Vagina (tissue), 2 donors: Measurements from ENCODE around the gene OTULINL. TPM values are rescaled to one million over a fixed set of nuclear protein-coding genes. Genes with fewer than 3 reads are reported as not detected.

ENCODE experiments used
- DNase-seq, 2 donors: peaks; one replicate each; pipeline ENCODE4 v3.0.0-alpha.2; 2017; ENCODE audit errors: extremely low spot score in 2 of 2
- H3K27ac ChIP-seq: fragments of 200-600 bp; sonication (generic); one replicate; pipeline ENCODE4 v1.5.1; 2019
- H3K27me3 ChIP-seq: fragments of 200-600 bp; sonication (generic); one replicate; pipeline ENCODE4 v1.5.1; 2019
- H3K36me3 ChIP-seq, 2 donors: fragments of 200-600 bp; sonication (generic); one replicate each; pipeline ENCODE4 v1.5.1; 2017 to 2019
- H3K4me1 ChIP-seq: fragments of 200-600 bp; sonication (generic); one replicate; pipeline ENCODE4 v1.5.1; 2019
- H3K4me3 ChIP-seq, 2 donors: fragments of 200-600 bp; sonication (generic); 1 replicate in 1 of 2; 2 replicates in 1 of 2; pipeline ENCODE4 v1.5.1; 2016 to 2019
- H3K9me3 ChIP-seq: fragments of 200-600 bp; sonication (generic); one replicate; pipeline ENCODE4 v1.5.1; 2019
- CTCF ChIP-seq, 3 experiments: fragments of 450-650 bp in 2 of 3; fragments of 200-600 bp in 1 of 3; sonication (generic) in 1 of 3; IDR thresholded peaks; one replicate each; pipeline ENCODE4 v1.5.1; 2017 to 2019; ENCODE audit warnings: antibody characterized with exemption in 3 of 3, mild to moderate bottlenecking in 2 of 3, moderate library complexity in 2 of 3
- POLR2A ChIP-seq, 2 donors: fragments of 450-650 bp; IDR thresholded peaks; one replicate each; pipeline ENCODE4 v1.6.1; 2017; ENCODE audit warnings: antibody characterized with exemption in 2 of 2, mild to moderate bottlenecking in 2 of 2, moderate library complexity in 2 of 2
- POLR2AphosphoS5 ChIP-seq, 2 donors: sonication (generic); formaldehyde crosslinking; IDR thresholded peaks; one replicate each; pipeline ENCODE4 v1.9.0; 2017; ENCODE audit warnings: antibody characterized with exemption in 2 of 2, mild to moderate bottlenecking in 2 of 2, low read depth in 1 of 2; ENCODE audit not compliant: insufficient read depth in 1 of 2
- intact Hi-C: fragments of 100-400 bp; cut with DNase I; formaldehyde crosslinking; loops from one replicate; pipeline ENCODE4 v1.15.1; 2023
- total RNA-seq: library from RNA; depleted of rRNA; stranded (reverse); fragments of >200 nt; gene quantifications from one replicate; pipeline ENCODE4 v1.2.3, GENCODE V29; 2016

Gene OTULINL
- total RNA-seq, 1 donor from 2014 or later, result 8.8 TPM

- Histone ChIP-seq H3K27ac (no peak overlapping the region), H3K27me3 (no peaks in the 10 kb centered on the region), H3K4me1 (no peaks in the 10 kb centered on the region), H3K4me3 (no peak overlapping the region), H3K9me3 (no peaks in the 10 kb centered on the region), H3K36me3 (no peaks in the 10 kb centered on the region)
- intact Hi-C loops, result no loop called here
- DNase-seq, result no peak
- TF ChIP-seq POLR2A (IDR thresholded peaks at IDR 0.05) (no peak), CTCF (IDR thresholded peaks at IDR 0.05) (no peak), POLR2AphosphoS5 (IDR thresholded peaks at IDR 0.05; ENCODE audit: insufficient read depth in 1 of 2, low read depth in 1 of 2) (no peak)
Measured at GRCh38 chr5:14593326-14594021, 11.9 kb downstream of the OTULINL start.

GRCh38 chr5:14594378-14595074, 12.9 kb downstream of the OTULINL start:
- no peaks in the 10 kb centered on the region for H3K36me3 ChIP-seq
- H3K27ac ChIP-seq, result no peak overlapping the region
- no peaks in the 10 kb centered on the region for H3K27me3 ChIP-seq
- H3K9me3 ChIP-seq, result no peaks in the 10 kb centered on the region
- intact Hi-C loops, result no loop called here
- TF ChIP-seq POLR2AphosphoS5 (IDR thresholded peaks at IDR 0.05; ENCODE audit: insufficient read depth in 1 of 2, low read depth in 1 of 2), result no peak
- TF ChIP-seq POLR2A (IDR thresholded peaks at IDR 0.05), result no peak
- no peak for TF ChIP-seq CTCF (IDR thresholded peaks at IDR 0.05)
- DNase-seq, result no peak
- H3K4me3 ChIP-seq, result no peak overlapping the region
- H3K4me1 ChIP-seq, result no peaks in the 10 kb centered on the region

- H3K36me3 ChIP-seq, result no peaks in the 10 kb centered on the region
- no peaks in the 10 kb centered on the region for H3K9me3 ChIP-seq
- no peak overlapping the region for H3K4me3 ChIP-seq
- DNase-seq, result no peak
- no peaks in the 10 kb centered on the region for H3K27me3 ChIP-seq
- intact Hi-C loops, result no loop called here
- H3K27ac ChIP-seq, result no peak overlapping the region
- no peak for TF ChIP-seq POLR2A (IDR thresholded peaks at IDR 0.05)
- TF ChIP-seq CTCF (IDR thresholded peaks at IDR 0.05), result no peak
- no peak for TF ChIP-seq POLR2AphosphoS5 (IDR thresholded peaks at IDR 0.05; ENCODE audit: insufficient read depth in 1 of 2, low read depth in 1 of 2)
- no peaks in the 10 kb centered on the region for H3K4me1 ChIP-seq
Measured at GRCh38 chr5:14595189-14595588, 13.6 kb downstream of the OTULINL start.

- H3K4me3 ChIP-seq, result no peak overlapping the region
- no peak for DNase-seq
- H3K4me1 ChIP-seq, result no peaks in the 10 kb centered on the region
- H3K27ac ChIP-seq, result no peak overlapping the region
- H3K27me3 ChIP-seq, result no peaks in the 10 kb centered on the region
- H3K9me3 ChIP-seq, result no peaks in the 10 kb centered on the region
- intact Hi-C loops, result no loop called here
- no peaks in the 10 kb centered on the region for H3K36me3 ChIP-seq
- TF ChIP-seq CTCF (IDR thresholded peaks at IDR 0.05) (no peak), POLR2A (IDR thresholded peaks at IDR 0.05) (no peak), POLR2AphosphoS5 (IDR thresholded peaks at IDR 0.05; ENCODE audit: insufficient read depth in 1 of 2, low read depth in 1 of 2) (no peak)
Measured at GRCh38 chr5:14595891-14596290, 14.3 kb downstream of the OTULINL start.

- no peak for DNase-seq
- Histone ChIP-seq H3K4me1 (no peaks in the 10 kb centered on the region), H3K27ac (no peak overlapping the region), H3K27me3 (no peaks in the 10 kb centered on the region), H3K4me3 (no peak overlapping the region), H3K9me3 (no peaks in the 10 kb centered on the region), H3K36me3 (no peaks in the 10 kb centered on the region)
- TF ChIP-seq CTCF (IDR thresholded peaks at IDR 0.05) (no peak), POLR2A (IDR thresholded peaks at IDR 0.05) (no peak), POLR2AphosphoS5 (IDR thresholded peaks at IDR 0.05; ENCODE audit: insufficient read depth in 1 of 2, low read depth in 1 of 2) (no peak)
- intact Hi-C loops, result no loop called here
Measured at GRCh38 chr5:14597080-14597479, 15.5 kb downstream of the OTULINL start.
